NCI-H2171 treated with DMSO at 0.1 percent for 48 hours (cell line): Measurements from ENCODE around the gene KLHDC8A.

Experiments used
- DNase-seq: peaks from one replicate; lab custom pipeline; 2025; lab: John Stamatoyannopoulos, UW

Gene KLHDC8A

DNA sequence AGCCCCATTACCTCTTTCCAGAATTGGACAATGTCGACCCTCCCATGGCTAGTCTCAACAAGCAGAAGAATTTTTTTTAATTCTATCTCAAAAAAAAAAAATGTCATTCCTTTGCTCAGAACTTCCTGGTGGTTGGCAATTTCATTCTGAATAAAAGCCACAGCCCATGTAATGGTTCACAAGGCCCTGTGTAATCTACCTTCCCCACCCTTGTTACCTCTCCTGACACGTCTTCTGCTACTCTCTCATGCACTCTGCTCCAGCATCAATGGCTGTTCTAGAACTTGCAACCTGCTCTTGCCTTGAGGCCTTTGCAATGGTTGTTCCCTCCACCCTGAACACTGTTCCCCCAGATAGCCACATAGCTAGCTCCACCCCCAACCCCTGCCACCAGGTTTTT, 60.6 kb downstream of the KLHDC8A start:
- no peak for DNase-seq

DNA sequence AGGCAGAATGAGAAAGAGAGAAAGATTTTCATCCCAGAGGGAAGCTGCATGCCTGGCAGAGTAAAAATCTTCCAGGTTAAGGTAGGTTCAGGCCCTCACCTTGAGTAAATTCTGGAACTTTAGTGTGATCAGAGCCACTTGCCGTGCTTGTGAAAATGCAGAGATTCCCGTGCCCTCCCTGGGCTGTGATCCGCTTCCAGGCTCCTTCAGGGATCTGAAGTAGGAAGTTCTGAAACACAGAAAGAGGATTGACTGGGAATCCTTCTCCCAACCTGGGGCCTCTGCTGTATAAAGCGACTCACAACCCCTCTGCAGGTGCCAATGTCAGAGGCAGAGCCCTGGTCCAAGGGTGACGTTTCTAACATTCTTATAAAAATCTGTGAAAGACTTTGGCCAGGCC, 61.8 kb downstream of the KLHDC8A start:
- no peak for DNase-seq

DNA sequence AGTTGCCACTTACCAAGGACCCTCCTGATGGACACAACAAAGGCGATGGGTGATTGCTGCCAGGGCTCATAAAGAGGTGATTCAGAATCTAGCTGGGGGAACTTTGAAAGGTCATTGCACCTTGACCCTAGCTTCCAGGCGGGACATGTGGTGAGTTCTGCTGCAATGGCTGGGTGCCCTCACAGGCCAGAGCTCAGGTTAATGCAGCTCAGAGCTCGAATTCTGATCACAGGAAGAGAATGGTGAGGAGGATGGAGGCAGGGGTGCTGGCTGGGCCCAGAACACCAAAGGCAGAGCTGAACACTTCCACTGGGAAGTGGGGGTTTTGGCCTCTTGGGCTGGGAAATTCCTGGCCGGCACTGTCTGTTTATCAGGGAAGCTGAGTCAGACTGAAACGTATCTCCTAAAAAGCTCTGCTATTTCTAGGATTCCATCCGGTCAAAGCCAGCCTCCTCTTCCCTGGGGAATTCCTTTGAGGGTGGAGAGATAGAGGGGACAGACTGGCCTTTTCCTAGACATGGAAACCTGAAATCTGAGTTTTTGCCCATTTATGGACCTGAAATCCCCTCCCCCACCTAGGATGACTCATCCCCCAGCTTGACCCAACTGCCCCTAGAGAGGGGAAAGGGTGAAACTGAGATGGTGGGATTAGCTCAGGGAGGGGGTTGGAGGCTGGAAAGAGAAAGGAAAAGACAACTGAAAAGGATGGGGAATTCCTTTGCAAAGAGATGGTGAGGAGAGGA, 62.4 kb downstream of the KLHDC8A start:
- no peak for DNase-seq

DNA sequence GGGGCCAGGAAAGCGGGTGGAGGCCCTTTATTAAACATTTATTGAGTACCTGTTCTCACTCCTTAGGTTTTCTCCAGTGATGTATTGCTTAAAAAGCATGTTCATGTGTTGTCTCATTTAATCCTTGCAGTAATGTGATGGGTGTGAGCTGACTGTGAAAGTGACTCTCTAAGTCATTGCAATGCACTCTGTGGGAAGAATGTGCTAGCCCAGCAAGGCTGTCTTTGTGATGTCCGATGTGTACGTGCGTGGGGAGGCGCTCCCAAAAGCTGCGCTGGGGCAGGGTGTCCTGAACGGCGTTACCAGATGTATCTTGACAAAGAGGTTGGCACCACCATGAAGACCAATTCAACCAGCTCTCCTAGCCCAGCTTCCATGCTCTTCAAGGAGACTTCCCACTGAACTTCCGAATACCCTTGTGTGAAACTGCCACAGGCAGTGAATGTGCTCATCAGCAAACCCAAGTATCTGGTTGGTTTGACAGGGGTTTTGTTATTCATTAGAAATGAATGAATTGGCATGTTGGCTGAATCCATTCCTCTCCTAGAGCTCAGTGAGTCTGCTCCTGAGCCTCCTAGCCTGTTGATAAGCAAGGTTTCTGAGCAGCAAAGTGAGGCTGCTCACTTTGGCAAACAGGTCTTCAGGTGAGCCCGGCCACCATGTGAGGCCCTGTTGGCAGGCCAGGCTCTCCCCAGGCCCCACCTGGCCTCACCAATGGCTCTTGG, 63.2 kb downstream of the KLHDC8A start:
- no peak for DNase-seq

DNA sequence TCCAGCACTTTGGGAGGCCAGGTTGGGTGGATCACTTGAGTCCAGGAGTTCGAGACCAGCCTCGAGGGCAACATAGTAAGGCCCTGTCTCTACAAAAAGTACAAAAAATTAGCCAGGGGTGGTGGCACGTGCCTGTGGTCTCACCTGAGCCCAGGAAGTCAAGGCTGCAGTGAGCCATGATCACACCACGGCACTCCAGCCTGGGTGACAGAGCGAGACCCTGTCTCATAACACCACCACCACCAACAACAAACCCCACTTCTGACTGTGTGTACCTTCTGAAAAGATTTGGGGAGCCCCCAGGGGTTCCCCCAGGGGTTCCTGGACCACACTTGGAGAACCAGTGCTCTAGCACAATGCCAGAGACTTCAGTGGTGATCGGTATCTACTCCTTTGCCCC, 65.1 kb downstream of the KLHDC8A start:
- no peak for DNase-seq

DNA sequence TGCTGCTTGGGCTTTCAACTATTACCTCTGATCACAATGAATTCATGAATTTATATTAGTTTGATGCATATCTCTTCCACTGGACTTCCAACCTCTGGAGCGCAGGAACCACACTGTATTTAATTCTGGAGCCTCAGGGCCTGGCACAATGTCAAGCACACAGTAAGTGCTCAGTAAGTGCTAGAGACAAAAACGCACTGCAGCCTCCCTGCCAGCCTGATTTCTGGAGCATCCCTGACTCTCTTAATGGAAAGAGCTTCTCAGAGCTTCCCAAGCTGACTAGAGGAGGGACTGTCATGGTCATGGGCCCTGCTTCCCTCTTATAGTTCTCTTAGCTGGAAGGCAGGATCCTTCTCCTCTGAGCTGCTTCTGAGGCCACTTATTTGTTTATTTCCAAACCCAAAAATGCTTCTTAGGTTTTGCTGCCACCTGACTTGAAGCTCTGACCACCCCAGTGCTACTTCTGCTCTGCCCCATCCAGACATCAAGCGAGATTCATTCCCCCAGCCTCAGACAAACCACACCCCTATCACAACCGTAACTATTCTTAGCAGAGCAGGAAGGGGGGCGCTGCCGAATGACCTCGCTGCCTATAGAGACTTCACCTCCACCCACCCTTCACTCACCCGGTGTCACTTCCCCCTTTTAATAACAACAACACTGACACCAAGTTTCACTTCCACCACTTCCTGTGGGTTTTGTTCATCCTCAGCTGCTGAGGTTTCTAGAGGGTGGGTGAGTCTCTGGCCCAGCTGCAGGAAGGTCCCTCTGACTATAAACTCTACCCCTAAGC, 68.8 kb downstream of the KLHDC8A start:
- no peak for DNase-seq

DNA sequence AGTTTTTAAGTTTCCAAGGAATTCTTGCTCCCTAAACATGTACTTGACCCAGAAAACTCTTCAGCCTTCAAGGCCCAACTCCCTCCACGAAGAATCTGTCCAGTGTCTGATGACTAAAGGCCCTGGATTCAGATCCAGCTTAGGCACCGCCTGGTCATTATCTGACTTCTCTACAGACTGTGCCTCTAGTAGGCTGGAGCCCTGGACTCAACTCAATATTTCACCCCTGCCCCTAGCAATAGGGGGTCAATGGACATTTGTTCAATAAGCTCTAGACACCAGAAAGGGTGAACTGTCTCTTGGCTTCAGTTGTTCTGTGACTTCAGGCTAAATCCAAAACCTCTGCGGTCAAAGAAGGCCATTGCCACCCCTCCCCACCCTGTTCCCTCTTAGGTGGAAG, 69.6 kb downstream of the KLHDC8A start:
- no peak for DNase-seq

DNA sequence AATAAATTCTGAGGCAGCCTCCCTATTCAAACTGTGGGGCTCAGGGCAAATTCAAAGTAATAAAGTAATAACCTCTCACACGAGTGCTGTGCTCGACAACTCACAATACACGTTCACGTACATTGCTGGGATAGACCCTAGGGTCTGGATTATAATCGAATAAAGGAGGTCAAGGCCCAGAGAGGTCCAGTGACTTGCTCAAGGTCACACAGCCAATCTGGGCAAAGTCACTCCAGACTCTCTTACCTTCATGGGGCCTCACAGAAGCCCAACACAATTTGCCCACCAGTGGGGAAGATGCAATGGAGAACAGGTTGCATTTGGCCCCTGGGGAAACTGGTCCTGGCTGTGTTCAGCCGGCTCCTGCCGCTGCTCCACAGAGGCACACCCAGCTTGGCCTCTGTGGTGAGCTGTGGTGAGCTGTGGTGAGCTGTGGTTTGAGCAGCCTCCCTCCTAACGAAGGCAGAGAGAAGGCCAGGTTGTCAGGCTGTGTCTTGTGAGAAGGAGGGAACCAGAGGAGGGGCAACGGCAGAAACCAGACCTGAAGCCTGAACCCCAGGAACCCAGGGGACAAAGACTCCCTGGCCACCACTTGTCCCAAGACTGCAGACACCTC, 70.3 kb downstream of the KLHDC8A start:
- no peak for DNase-seq
